ENCODE measurements around the gene ZNF302. TPM values are rescaled to one million over a fixed set of nuclear protein-coding genes. Genes with fewer than 3 reads are reported as not detected.

Gene ZNF302
- total RNA-seq, 1 experiment from 2014 or later: 23.2 TPM

DNA sequence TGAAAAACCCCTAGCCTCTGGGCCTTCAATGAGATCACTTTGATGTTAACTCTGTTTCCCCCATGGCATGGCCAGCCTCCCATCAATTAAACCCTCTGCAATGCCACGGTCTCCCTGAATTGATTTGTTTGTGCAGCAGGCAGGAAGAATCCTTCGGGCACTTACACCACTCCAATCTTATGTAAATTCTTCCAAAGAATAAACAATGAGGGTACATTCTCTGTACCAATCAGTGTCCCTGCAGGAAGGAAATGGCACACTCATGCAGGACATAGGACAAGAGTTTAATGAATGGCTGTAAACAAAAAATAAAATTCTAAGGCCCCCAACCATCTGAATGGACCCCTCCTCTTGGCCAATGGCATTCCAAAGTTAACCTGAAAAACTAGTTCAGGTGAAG, 22.7 kb upstream of the ZNF302 start:
- TF ChIP-seq, protein P1, sequence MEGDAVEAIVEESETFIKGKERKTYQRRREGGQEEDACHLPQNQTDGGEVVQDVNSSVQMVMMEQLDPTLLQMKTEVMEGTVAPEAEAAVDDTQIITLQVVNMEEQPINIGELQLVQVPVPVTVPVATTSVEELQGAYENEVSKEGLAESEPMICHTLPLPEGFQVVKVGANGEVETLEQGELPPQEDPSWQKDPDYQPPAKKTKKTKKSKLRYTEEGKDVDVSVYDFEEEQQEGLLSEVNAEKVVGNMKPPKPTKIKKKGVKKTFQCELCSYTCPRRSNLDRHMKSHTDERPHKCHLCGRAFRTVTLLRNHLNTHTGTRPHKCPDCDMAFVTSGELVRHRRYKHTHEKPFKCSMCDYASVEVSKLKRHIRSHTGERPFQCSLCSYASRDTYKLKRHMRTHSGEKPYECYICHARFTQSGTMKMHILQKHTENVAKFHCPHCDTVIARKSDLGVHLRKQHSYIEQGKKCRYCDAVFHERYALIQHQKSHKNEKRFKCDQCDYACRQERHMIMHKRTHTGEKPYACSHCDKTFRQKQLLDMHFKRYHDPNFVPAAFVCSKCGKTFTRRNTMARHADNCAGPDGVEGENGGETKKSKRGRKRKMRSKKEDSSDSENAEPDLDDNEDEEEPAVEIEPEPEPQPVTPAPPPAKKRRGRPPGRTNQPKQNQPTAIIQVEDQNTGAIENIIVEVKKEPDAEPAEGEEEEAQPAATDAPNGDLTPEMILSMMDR (IDR thresholded peaks at IDR 0.05; ENCODE audit: unreplicated experiment): no peak
- CTCF ChIA-PET: no interaction called here
- Mint-ChIP-seq H3K9me3 (ENCODE audit: low read depth, unreplicated experiment) (peaks cover 12% of the 10 kb centered on the region), H3K4me3 (ENCODE audit: low read depth, unreplicated experiment) (no peak overlapping the region), H3K4me1 (ENCODE audit: low read depth, unreplicated experiment) (peaks cover 4% of the 10 kb centered on the region), H3K27ac (ENCODE audit: unreplicated experiment) (no peak overlapping the region), H3K27me3 (ENCODE audit: unreplicated experiment) (peaks cover 38% of the 10 kb centered on the region), H3K36me3 (ENCODE audit: insufficient read depth, unreplicated experiment) (no peaks in the 10 kb centered on the region)
- no TSS peak for BruUV-seq (replicated peaks)
- DNase-seq: no peak
- intact Hi-C loops (cut with micrococcal nuclease; ENCODE audit: unreplicated experiment): no loop called here

DNA sequence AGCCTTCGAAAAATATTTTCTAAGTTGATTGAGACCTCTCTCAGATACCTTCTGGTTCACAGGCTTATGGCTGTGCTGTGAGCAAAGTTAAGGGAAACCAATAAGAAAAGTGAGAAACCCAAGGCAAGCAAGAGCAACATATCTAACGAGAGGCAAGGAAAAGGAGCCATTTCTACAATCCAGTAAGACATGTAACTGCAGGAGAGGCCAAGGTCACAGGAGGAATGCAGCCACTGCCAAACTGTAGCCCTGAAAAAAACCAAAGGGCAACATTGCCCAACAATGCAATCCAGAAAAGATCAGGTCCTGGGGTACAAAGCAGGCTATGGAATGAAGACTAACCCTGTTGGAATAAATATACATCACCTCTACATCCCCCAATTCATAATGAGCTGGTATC, 21.8 kb upstream of the ZNF302 start:
- TF ChIP-seq, protein P1 (IDR thresholded peaks at IDR 0.05; ENCODE audit: unreplicated experiment): no peak
- DNase-seq: no peak
- CTCF ChIA-PET: no interaction called here
- BruUV-seq (replicated peaks): no TSS peak
- Mint-ChIP-seq H3K27me3 (ENCODE audit: unreplicated experiment) (peaks cover 38% of the 10 kb centered on the region), H3K4me3 (ENCODE audit: low read depth, unreplicated experiment) (no peak overlapping the region), H3K9me3 (ENCODE audit: low read depth, unreplicated experiment) (peaks cover 12% of the 10 kb centered on the region), H3K4me1 (ENCODE audit: low read depth, unreplicated experiment) (no peaks in the 10 kb centered on the region), H3K27ac (ENCODE audit: unreplicated experiment) (no peak overlapping the region), H3K36me3 (ENCODE audit: insufficient read depth, unreplicated experiment) (no peaks in the 10 kb centered on the region)
- intact Hi-C loops (cut with micrococcal nuclease; ENCODE audit: unreplicated experiment): no loop called here

DNA sequence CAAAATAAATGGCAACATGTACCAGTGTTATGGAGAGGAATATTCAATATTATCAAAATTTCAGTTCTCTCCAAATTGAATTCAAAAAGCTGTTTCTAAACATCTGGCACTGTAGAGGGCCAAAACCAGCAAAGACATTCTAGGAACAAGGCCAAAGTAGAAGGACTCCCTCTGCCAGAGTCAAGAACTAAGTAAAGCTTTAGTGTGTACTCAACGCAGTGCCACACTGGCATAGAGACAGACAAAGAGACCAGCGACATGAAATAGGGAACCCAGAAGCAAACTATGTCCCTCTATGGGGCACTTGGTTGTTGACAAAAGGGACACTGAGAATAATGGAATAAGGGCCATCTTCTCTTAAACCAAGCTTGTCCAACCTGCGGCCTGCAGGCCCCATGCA, 16.1 kb upstream of the ZNF302 start:
- BruUV-seq (replicated peaks): no TSS peak
- intact Hi-C loops (cut with micrococcal nuclease; ENCODE audit: unreplicated experiment): no loop called here
- DNase-seq: no peak
- no peaks in the 10 kb centered on the region for H3K4me1 Mint-ChIP-seq (ENCODE audit: low read depth, unreplicated experiment)
- no peak overlapping the region for H3K27ac Mint-ChIP-seq (ENCODE audit: unreplicated experiment)
- TF ChIP-seq, protein P1 (IDR thresholded peaks at IDR 0.05; ENCODE audit: unreplicated experiment): no peak
- H3K27me3 Mint-ChIP-seq (ENCODE audit: unreplicated experiment): peaks cover 25% of the 10 kb centered on the region
- no peak overlapping the region for H3K4me3 Mint-ChIP-seq (ENCODE audit: low read depth, unreplicated experiment)
- CTCF ChIA-PET: no interaction called here
- peaks cover 4% of the 10 kb centered on the region for H3K9me3 Mint-ChIP-seq (ENCODE audit: low read depth, unreplicated experiment)
- no peaks in the 10 kb centered on the region for H3K36me3 Mint-ChIP-seq (ENCODE audit: insufficient read depth, unreplicated experiment)

DNA sequence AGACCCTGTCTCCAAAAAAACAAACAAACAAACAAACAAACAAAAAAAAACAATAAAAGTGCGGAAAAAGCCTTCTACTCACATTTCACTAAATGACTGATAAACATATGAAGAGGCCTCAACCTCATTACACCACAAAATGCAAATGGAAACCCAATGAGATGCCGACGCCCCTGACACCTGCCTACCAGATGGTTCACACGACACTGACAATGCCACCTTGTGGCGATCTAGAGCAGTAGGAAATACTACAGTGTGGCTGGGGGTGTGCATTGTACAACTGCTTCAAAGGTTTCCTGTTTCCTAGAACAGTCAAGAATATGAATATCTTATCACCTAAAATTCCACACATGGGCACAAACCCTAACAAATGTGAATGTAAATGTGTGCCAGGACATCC, 14.6 kb upstream of the ZNF302 start:
- H3K4me1 Mint-ChIP-seq (ENCODE audit: low read depth, unreplicated experiment): no peaks in the 10 kb centered on the region
- H3K27ac Mint-ChIP-seq (ENCODE audit: unreplicated experiment): no peak overlapping the region
- no peak overlapping the region for H3K4me3 Mint-ChIP-seq (ENCODE audit: low read depth, unreplicated experiment)
- DNase-seq: peak; percentile 45
- TF ChIP-seq, protein P1 (IDR thresholded peaks at IDR 0.05; ENCODE audit: unreplicated experiment): peak; percentile 62
- peaks cover 7% of the 10 kb centered on the region for H3K36me3 Mint-ChIP-seq (ENCODE audit: insufficient read depth, unreplicated experiment)
- H3K27me3 Mint-ChIP-seq (ENCODE audit: unreplicated experiment): peaks cover 12% of the 10 kb centered on the region
- intact Hi-C loops (cut with micrococcal nuclease; ENCODE audit: unreplicated experiment): no loop called here
- no TSS peak for BruUV-seq (replicated peaks)
- CTCF ChIA-PET: no interaction called here
- peaks cover 3% of the 10 kb centered on the region for H3K9me3 Mint-ChIP-seq (ENCODE audit: low read depth, unreplicated experiment)
